Measurements from ENCODE around the gene SPATA2L.

- no peak for TF ChIP-seq POLR2AphosphoS5 (IDR thresholded peaks at IDR 0.05; ENCODE audit: low read depth, low read length)
- TF ChIP-seq FOXP2 (optimal IDR thresholded peaks at IDR 0.05; ENCODE audit: borderline replicate concordance, extremely low read depth, extremely low read length, insufficient read depth), result no peak
- no peak for TF ChIP-seq SIN3A (IDR thresholded peaks at IDR 0.05; ENCODE audit: borderline replicate concordance, insufficient read depth, low read length)
- no peak for TF ChIP-seq REST (IDR thresholded peaks at IDR 0.05; ENCODE audit: insufficient read depth in 1 of 2, low read depth in 2 of 2, low read length in 2 of 2)
Measured at GRCh38 chr16:89678258-89678657, 23.2 kb downstream of the SPATA2L start.

Data from PFSK-1 (cell line).